Lower lobe of right lung (tissue), 2 donors: ENCODE data around the gene LMAN2L. TPM values are rescaled to one million over a fixed set of nuclear protein-coding genes. Genes with fewer than 3 reads are reported as not detected.

ENCODE experiments used
- ATAC-seq, 2 donors: fragments of 200-7000 bp; cut with Tn5 transposase; one replicate each; pipeline ENCODE4 v1.9.1; 2020 to 2022; ENCODE audit warnings: mild to moderate bottlenecking in 2 of 2, moderate library complexity in 2 of 2
- DNase-seq: peaks from one replicate; pipeline ENCODE4 v3.0.0-alpha.2; 2020
- H3K27ac ChIP-seq: fragments of 200-600 bp; one replicate; pipeline ENCODE4 v1.8.0; 2022
- H3K27me3 ChIP-seq: fragments of 200-600 bp; one replicate; pipeline ENCODE4 v1.8.0; 2022; ENCODE audit warnings: low read depth
- H3K36me3 ChIP-seq: fragments of 200-600 bp; one replicate; pipeline ENCODE4 v1.8.0; 2022; ENCODE audit warnings: mild to moderate bottlenecking
- H3K4me1 ChIP-seq: fragments of 200-600 bp; one replicate; pipeline ENCODE4 v1.8.0; 2022
- H3K4me3 ChIP-seq: fragments of 200-600 bp; one replicate; pipeline ENCODE4 v1.8.0; 2022; ENCODE audit warnings: mild to moderate bottlenecking
- H3K9me3 ChIP-seq: fragments of 200-600 bp; one replicate; pipeline ENCODE4 v1.8.0; 2022
- intact Hi-C: fragments of 100-400 bp; cut with DNase I; formaldehyde crosslinking; loops from one replicate; pipeline ENCODE4 v1.11.0; 2022
- total RNA-seq: library from RNA; stranded (reverse); fragmentation: NEBNext Ultra II Directional; extraction: Animal tissue kit (Norgen Biotek cat#: 25700); gene quantifications from one replicate; pipeline ENCODE4 v1.2.1, GENCODE V29; 2021
- TF ChIP-seq, protein P1 (sequence below): fragments of 200-600 bp; IDR thresholded peaks from one replicate; pipeline ENCODE4 v1.8.0; 2022; ENCODE audit warnings: antibody characterized with exemption, mild to moderate bottlenecking
- donor health status: DM: no; HTN: yes; CAD: no; lungs with severe emphysema.

The LMAN2L gene
- total RNA-seq, 1 donor from 2014 or later = 20.9 TPM

DNA sequence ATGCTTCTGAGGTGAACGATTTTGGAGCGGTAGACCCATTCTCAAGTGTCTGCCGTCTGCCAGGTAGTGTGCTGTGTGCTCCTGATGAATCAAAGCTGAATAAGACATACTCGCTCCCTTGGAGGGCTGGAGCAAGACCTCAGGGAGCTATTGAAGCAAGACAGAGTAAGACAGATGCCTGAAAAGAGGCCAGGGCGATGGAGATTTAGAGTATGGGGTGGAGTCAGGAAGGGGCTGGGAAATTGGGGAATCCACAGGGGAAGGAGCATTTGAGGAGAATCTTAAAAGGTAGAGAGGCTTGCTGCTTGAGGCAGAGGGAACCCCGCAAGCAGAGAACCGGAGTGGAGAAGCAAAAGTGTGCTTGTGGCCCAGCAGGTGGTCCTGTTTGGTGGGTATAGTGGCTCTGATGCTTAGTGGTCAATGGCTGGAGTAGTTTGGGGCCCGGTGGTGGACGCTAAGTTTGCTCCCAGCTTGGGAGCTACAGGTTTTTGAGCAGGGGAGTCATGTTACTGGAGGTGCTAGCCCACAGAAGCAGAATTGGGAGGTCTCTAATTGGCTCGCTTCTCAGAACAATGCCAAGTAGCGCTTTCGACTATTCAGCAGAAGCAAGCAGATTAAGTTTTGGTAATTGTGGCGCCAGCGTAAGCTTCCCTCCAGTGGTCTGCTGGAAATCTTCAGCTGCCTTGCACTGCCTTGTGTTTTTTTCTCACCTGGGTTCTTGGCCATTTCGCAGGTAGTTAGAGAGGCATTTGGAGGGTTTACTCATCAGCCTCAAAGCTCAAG lies 22.9 kb upstream of the LMAN2L start:
- Histone ChIP-seq H3K27me3 (no peaks in the 10 kb centered on the region), H3K4me1 (peaks cover 55% of the 10 kb centered on the region), H3K4me3 (peak overlapping the region; percentile 83), H3K27ac (peak overlapping the region; percentile 18), H3K9me3 (no peaks in the 10 kb centered on the region), H3K36me3 (no peaks in the 10 kb centered on the region)
- TF ChIP-seq, protein P1, sequence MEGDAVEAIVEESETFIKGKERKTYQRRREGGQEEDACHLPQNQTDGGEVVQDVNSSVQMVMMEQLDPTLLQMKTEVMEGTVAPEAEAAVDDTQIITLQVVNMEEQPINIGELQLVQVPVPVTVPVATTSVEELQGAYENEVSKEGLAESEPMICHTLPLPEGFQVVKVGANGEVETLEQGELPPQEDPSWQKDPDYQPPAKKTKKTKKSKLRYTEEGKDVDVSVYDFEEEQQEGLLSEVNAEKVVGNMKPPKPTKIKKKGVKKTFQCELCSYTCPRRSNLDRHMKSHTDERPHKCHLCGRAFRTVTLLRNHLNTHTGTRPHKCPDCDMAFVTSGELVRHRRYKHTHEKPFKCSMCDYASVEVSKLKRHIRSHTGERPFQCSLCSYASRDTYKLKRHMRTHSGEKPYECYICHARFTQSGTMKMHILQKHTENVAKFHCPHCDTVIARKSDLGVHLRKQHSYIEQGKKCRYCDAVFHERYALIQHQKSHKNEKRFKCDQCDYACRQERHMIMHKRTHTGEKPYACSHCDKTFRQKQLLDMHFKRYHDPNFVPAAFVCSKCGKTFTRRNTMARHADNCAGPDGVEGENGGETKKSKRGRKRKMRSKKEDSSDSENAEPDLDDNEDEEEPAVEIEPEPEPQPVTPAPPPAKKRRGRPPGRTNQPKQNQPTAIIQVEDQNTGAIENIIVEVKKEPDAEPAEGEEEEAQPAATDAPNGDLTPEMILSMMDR = no peak
- DNase-seq (no peak), ATAC-seq (no peak)
- intact Hi-C loops = no loop called here

DNA sequence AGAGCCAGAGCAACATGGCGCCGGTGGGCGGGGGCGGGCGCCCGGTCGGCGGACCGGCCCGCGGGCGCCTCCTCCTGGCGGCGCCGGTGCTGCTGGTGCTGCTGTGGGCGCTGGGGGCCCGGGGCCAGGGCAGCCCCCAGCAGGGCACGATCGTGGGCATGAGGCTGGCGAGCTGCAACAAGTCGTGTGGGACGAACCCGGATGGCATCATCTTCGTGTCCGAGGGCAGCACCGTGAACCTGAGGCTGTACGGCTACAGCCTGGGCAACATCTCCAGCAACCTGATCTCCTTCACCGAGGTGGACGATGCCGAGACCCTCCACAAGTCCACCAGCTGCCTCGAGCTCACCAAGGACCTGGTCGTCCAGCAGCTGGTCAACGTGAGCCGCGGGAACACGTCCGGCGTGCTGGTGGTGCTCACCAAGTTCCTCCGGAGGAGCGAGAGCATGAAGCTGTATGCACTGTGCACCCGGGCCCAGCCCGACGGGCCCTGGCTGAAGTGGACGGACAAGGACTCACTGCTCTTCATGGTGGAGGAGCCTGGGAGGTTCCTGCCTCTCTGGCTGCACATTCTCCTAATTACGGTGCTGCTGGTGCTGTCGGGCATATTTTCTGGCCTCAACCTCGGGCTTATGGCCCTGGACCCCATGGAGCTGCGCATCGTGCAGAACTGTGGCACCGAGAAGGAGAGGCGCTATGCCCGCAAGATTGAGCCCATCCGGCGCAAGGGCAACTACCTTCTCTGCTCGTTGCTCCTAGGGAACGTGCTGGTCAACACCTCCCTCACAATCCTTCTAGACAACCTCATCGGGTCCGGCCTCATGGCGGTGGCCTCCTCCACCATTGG lies 21.3 kb upstream of the LMAN2L start:
- peak; percentile 72 for DNase-seq
- intact Hi-C loops = no loop called here

DNA sequence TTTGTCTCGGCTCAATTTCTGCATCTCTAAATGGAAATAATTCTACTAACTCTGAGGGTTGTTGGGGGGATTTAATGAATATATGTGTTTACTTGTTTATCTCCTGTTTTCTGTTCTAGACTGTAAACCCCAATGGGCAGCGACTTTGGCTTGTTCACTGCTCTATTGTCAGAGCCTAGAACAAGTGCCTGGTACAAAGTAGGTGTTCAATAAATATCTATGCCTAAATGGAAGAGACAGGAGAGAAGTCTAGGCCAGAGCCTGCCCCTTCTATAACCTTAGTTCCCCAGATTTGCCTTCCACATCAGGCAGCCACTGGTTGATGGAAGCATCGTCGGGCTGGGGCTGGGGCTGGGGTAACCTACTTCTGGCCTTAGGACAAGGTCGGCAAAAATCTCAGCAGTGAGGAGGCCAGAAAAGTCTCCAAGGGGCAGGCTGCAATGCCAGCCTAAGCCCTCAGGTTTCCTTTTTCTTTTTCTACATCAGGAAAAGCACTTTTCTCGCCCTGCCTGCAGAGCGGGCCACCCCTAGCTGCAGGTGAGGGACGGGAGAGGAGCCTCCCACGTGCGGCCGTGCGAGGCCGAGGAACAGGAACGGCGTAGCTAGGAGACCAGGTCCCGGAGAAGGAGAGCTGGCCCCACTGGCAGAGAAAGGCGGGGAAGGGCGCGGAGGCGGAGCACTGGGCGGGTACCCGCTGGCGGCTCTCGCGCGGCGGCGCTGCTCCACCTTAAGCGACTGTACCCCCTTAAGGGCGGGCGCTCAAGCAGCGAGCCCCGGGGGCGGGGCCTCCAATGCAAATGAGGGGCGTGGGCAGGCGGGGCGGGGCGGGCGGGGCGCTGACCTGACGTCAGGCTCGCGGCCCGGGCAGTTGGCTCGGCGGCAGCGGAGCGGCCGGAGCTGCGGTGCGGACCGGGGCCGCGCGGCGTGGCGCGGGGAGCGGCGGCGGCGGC lies 20.4 kb upstream of the LMAN2L start, which contains the start of gene CNNM4:
Gene CNNM4, plus strand, starts transcription at position 867 of the 950 bp plus-strand sequence. CDS start 98 bp downstream, outside the sequence.
- TF ChIP-seq, protein P1 = no peak
- H3K27ac ChIP-seq = peak within 1 kb of the TSS; percentile 83
- intact Hi-C loops = no loop called here
- H3K27me3 ChIP-seq = no peaks in the 10 kb centered on the region
- no peaks in the 10 kb centered on the region for H3K9me3 ChIP-seq
- no peaks in the 10 kb centered on the region for H3K36me3 ChIP-seq
- H3K4me1 ChIP-seq = peaks cover 47% of the 10 kb centered on the region
- peak within 1 kb of the TSS; percentile 83 for H3K4me3 ChIP-seq
- ATAC-seq (peak; percentile 95 to 96), DNase-seq (peak; percentile 98)

More for the DNA sequence above, 21.3 kb upstream of the LMAN2L start:
- TF ChIP-seq, protein P1 = peak; percentile 50
- Histone ChIP-seq H3K4me3 (peak overlapping the region; percentile 83), H3K27me3 (no peaks in the 10 kb centered on the region), H3K36me3 (no peaks in the 10 kb centered on the region), H3K27ac (peak overlapping the region; percentile 83), H3K4me1 (peaks cover 49% of the 10 kb centered on the region), H3K9me3 (no peaks in the 10 kb centered on the region)
- ATAC-seq = peak; percentile 22 to 32

DNA sequence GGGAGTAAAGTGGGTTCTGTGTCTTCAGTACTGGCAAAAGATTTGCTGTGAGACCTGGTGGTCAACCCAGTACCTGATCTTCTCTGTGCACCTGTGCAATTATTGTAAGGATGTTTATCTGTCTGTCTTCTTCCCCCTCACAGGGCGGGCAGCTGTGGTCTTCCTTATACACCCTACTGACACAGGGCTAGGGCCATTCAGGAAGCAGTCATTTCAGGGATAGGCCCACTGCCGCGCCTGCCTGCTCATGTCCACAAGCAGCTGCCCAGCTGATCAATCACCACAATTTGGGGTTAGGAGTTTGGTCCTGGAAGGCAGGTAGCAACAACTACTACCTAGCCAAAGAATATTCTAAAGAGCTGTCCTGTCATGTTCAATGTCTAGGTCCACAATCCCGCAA lies 19.7 kb upstream of the LMAN2L start:
- intact Hi-C loops = no loop called here
- no peak for ATAC-seq

More for the DNA sequence above, 19.7 kb upstream of the LMAN2L start:
- H3K9me3 ChIP-seq = no peaks in the 10 kb centered on the region
- TF ChIP-seq, protein P1 = no peak
- DNase-seq = no peak
- no peak overlapping the region for H3K4me3 ChIP-seq
- H3K27me3 ChIP-seq = no peaks in the 10 kb centered on the region
- H3K4me1 ChIP-seq = peaks cover 42% of the 10 kb centered on the region
- no peaks in the 10 kb centered on the region for H3K36me3 ChIP-seq
- H3K27ac ChIP-seq = peak overlapping the region; percentile 83
